Nephron (organoid): ENCODE results near the gene ADH7.

Experiments
- H3K27ac Mint-ChIP-seq, 3 experiments: 2 replicates each; pipeline ENCODE4 v1.8.0; 2020; ENCODE audit warnings: mixed read lengths in 3 of 3, mild to moderate bottlenecking in 2 of 3, moderate library complexity in 1 of 3
- H3K27me3 Mint-ChIP-seq: 2 replicates; pipeline ENCODE4 v1.8.0; 2021; ENCODE audit warnings: low read depth, mild to moderate bottlenecking, moderate library complexity, mixed read lengths
- H3K36me3 Mint-ChIP-seq: 2 replicates; pipeline ENCODE4 v1.8.0; 2020; ENCODE audit warnings: low read depth, mixed read lengths
- H3K4me1 Mint-ChIP-seq: 2 replicates; pipeline ENCODE4 v1.8.0; 2020; ENCODE audit warnings: mixed read lengths
- H3K4me3 Mint-ChIP-seq, 3 experiments: 2 replicates each; pipeline ENCODE4 v1.8.0; 2020; ENCODE audit warnings: mild to moderate bottlenecking in 3 of 3, mixed read lengths in 3 of 3, moderate library complexity in 2 of 3
- H3K9me3 Mint-ChIP-seq: 2 replicates; pipeline ENCODE4 v1.8.0; 2020; ENCODE audit warnings: mixed read lengths
- TF ChIP-seq, protein P1 (sequence below), 3 experiments: fragments of 200-600 bp; sonication (generic); IDR thresholded peaks; one replicate each; pipeline ENCODE4 v1.5.0; 2021; ENCODE audit warnings: antibody characterized with exemption in 3 of 3; ENCODE audit not compliant: unreplicated experiment in 3 of 3

ADH7 gene

DNA sequence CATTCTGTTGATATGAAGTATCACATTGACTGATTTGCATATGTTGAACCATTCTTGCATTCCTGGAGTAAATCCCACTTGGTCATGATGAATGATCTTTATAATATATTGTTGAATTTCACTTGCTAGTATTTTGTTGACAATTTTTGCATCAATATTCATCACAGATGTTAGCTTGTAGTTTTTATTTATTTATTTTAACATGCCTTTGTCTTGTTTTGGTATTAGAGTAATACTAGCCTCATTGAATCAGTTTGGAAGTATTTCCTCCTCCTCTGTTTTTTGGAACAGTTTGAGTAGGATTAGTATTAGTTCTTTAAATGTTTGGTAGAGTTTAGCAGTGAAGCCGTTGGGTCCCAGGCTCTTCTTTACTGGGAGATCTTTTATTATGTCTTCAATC lies 68.7 kb downstream of the ADH7 start:
- TF ChIP-seq, protein P1, sequence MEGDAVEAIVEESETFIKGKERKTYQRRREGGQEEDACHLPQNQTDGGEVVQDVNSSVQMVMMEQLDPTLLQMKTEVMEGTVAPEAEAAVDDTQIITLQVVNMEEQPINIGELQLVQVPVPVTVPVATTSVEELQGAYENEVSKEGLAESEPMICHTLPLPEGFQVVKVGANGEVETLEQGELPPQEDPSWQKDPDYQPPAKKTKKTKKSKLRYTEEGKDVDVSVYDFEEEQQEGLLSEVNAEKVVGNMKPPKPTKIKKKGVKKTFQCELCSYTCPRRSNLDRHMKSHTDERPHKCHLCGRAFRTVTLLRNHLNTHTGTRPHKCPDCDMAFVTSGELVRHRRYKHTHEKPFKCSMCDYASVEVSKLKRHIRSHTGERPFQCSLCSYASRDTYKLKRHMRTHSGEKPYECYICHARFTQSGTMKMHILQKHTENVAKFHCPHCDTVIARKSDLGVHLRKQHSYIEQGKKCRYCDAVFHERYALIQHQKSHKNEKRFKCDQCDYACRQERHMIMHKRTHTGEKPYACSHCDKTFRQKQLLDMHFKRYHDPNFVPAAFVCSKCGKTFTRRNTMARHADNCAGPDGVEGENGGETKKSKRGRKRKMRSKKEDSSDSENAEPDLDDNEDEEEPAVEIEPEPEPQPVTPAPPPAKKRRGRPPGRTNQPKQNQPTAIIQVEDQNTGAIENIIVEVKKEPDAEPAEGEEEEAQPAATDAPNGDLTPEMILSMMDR (IDR thresholded peaks at IDR 0.05; ENCODE audit: unreplicated experiment in 3 of 3), result no peak
- H3K4me3 Mint-ChIP-seq, result no peak overlapping the region
- peaks cover 21% of the 10 kb centered on the region for H3K4me1 Mint-ChIP-seq
- H3K9me3 Mint-ChIP-seq, result peaks cover 13% of the 10 kb centered on the region
- no peaks in the 10 kb centered on the region for H3K27me3 Mint-ChIP-seq
- H3K27ac Mint-ChIP-seq, result no peak overlapping the region
- H3K36me3 Mint-ChIP-seq, result no peaks in the 10 kb centered on the region

DNA sequence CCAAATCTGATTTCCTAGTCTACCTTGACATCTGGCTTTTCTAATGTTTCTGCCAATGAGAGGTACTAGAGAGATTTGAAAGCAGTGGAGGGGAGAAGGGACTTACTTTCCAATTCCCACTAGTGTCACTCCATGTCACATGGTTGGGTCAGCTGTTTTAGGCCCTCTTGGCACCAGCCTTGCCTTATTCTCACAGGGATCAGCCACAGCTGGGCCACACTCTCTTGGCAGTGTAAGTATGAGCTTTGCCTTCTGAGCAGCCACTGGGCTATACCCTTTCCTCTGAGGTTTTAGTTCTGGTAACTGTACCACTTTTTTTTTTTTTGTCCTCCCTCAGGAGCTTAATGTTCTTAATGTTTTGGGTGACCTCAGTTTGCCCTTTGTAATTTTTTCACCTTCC lies 72.4 kb downstream of the ADH7 start:
- TF ChIP-seq, protein P1 (IDR thresholded peaks at IDR 0.05; ENCODE audit: unreplicated experiment in 3 of 3), result no peak
- Mint-ChIP-seq H3K27ac (peak overlapping the region in 2 of 3 experiments; percentile 70 to 86), H3K9me3 (peaks cover 9% of the 10 kb centered on the region), H3K4me3 (no peak overlapping the region), H3K4me1 (peaks cover 15% of the 10 kb centered on the region), H3K27me3 (no peaks in the 10 kb centered on the region), H3K36me3 (no peaks in the 10 kb centered on the region)
